H9 (cell line): ENCODE data around the gene SPATA46. TPM values are rescaled to one million over a fixed set of nuclear protein-coding genes. Genes with fewer than 3 reads are reported as not detected.

Experiments used
- DNase-seq: peaks from one replicate; pipeline ENCODE4 v3.0.0-alpha.2; 2017
- H2AFZ ChIP-seq: one replicate; pipeline ENCODE4 v1.6.1; 2013; ENCODE audit warnings: mild to moderate bottlenecking, low read length, control low read depth, moderate library complexity
- H2AK5ac ChIP-seq: 2 replicates; pipeline ENCODE4 v1.6.1; 2013; ENCODE audit warnings: low read length, control low read depth, mixed read lengths; ENCODE audit not compliant: insufficient read length
- H2BK120ac ChIP-seq: one replicate; pipeline ENCODE4 v1.6.1; 2013; ENCODE audit warnings: low read depth, mild to moderate bottlenecking, low read length, control low read depth, inconsistent platforms; ENCODE audit not compliant: poor library complexity, severe bottlenecking
- H2BK12ac ChIP-seq: 2 replicates; pipeline ENCODE4 v1.6.1; 2013; ENCODE audit warnings: low read length, control low read depth, mixed read lengths, low read depth; ENCODE audit not compliant: insufficient read length
- H2BK15ac ChIP-seq: 2 replicates; pipeline ENCODE4 v1.6.1; 2013; ENCODE audit warnings: low read depth, low read length, control low read depth
- H2BK20ac ChIP-seq: one replicate; pipeline ENCODE4 v1.6.1; 2013; ENCODE audit warnings: low read depth, mild to moderate bottlenecking, low read length, control low read depth, inconsistent platforms; ENCODE audit not compliant: poor library complexity, severe bottlenecking
- H2BK5ac ChIP-seq: 2 replicates; pipeline ENCODE4 v1.6.1; 2013; ENCODE audit warnings: low read length, control low read depth, mixed read lengths; ENCODE audit not compliant: insufficient read length
- H3K14ac ChIP-seq: 2 replicates; pipeline ENCODE4 v1.6.1; 2013; ENCODE audit warnings: low read length, control low read depth; ENCODE audit not compliant: insufficient read depth
- H3K18ac ChIP-seq: 2 replicates; pipeline ENCODE4 v1.6.1; 2013; ENCODE audit warnings: low read depth, mild to moderate bottlenecking, mixed read lengths, low read length, control low read depth; ENCODE audit not compliant: insufficient read length
- H3K23ac ChIP-seq: 2 replicates; pipeline ENCODE4 v1.6.1; 2013; ENCODE audit warnings: low read length, control low read depth, mixed read lengths, low read depth; ENCODE audit not compliant: insufficient read length
- H3K23me2 ChIP-seq: 2 replicates; pipeline ENCODE4 v1.6.1; 2013; ENCODE audit warnings: low read depth, mild to moderate bottlenecking, mixed read lengths, low read length, control low read depth; ENCODE audit not compliant: insufficient read length, poor library complexity, severe bottlenecking
- H3K27ac ChIP-seq: 2 replicates; pipeline ENCODE4 v1.5.1; 2013; ENCODE audit warnings: low read length, control low read depth, mixed read lengths, low read depth; ENCODE audit not compliant: insufficient read length
- H3K27me3 ChIP-seq: 2 replicates; pipeline ENCODE4 v1.6.1; 2013; ENCODE audit warnings: low read length, control low read depth, inconsistent platforms; ENCODE audit not compliant: insufficient read depth
- H3K4ac ChIP-seq: 2 replicates; pipeline ENCODE4 v1.6.1; 2013; ENCODE audit warnings: low read depth, mild to moderate bottlenecking, control low read depth, inconsistent platforms, low read length, moderate library complexity
- H3K4me1 ChIP-seq: 2 replicates; pipeline ENCODE4 v1.6.1; 2013; ENCODE audit warnings: low read length, control low read depth, inconsistent platforms; ENCODE audit not compliant: insufficient read depth
- H3K4me2 ChIP-seq: 2 replicates; pipeline ENCODE4 v1.6.1; 2013; ENCODE audit warnings: low read length, control low read depth, mixed read lengths; ENCODE audit not compliant: insufficient read length, insufficient read depth
- H3K56ac ChIP-seq: 2 replicates; pipeline ENCODE4 v1.6.1; 2013; ENCODE audit warnings: low read depth, mild to moderate bottlenecking, mixed read lengths, low read length, control low read depth; ENCODE audit not compliant: insufficient read length
- H3K79me1 ChIP-seq: 2 replicates; pipeline ENCODE4 v1.6.1; 2013; ENCODE audit warnings: low read depth, mild to moderate bottlenecking, moderate library complexity, low read length, control low read depth, inconsistent platforms; ENCODE audit not compliant: insufficient read depth, poor library complexity, severe bottlenecking
- H3K79me2 ChIP-seq: 2 replicates; pipeline ENCODE4 v1.6.1; 2013; ENCODE audit warnings: low read length, control low read depth, inconsistent platforms; ENCODE audit not compliant: insufficient read depth
- H3K9ac ChIP-seq: 2 replicates; pipeline ENCODE4 v1.6.1; 2013; ENCODE audit warnings: low read length, control low read depth, mixed read lengths; ENCODE audit not compliant: insufficient read length; ENCODE audit errors: extremely low read depth
- H3K9me3 ChIP-seq: one replicate; pipeline ENCODE4 v1.6.1; 2013; ENCODE audit warnings: low read depth, low read length, inconsistent platforms; ENCODE audit not compliant: control insufficient read depth
- H3T11ph ChIP-seq: one replicate; pipeline ENCODE4 v1.6.1; 2013; ENCODE audit warnings: mild to moderate bottlenecking, low read length, control low read depth, inconsistent platforms
- H4K20me1 ChIP-seq: one replicate; pipeline ENCODE4 v1.6.1; 2013; ENCODE audit not compliant: control insufficient read depth, insufficient read length, insufficient read depth
- H4K5ac ChIP-seq: 2 replicates; pipeline ENCODE4 v1.6.1; 2013; ENCODE audit warnings: low read depth, mild to moderate bottlenecking, mixed read lengths, low read length, control low read depth; ENCODE audit not compliant: insufficient read length
- H4K8ac ChIP-seq: replicated peaks from 2 replicates; pipeline ENCODE4 v1.6.1; 2013; ENCODE audit warnings: low read length, control low read depth, mixed read lengths, low read depth; ENCODE audit not compliant: insufficient read length
- H4K91ac ChIP-seq: 2 replicates; pipeline ENCODE4 v1.6.1; 2013; ENCODE audit warnings: low read depth, mild to moderate bottlenecking, moderate library complexity, mixed read lengths, low read length, control low read depth; ENCODE audit not compliant: insufficient read length
- H3K27ac Mint-ChIP-seq, 3 experiments: 2 replicates in 2 of 3; 3 replicates in 1 of 3; pipeline ENCODE4 v1.8.0; 2020 to 2021; ENCODE audit warnings: mixed read lengths in 3 of 3, mild to moderate bottlenecking in 1 of 3, moderate library complexity in 1 of 3
- H3K27me3 Mint-ChIP-seq: 2 replicates; pipeline ENCODE4 v1.8.0; 2021; ENCODE audit warnings: low read depth, mild to moderate bottlenecking, moderate library complexity, mixed read lengths
- H3K36me3 Mint-ChIP-seq, 3 experiments: 2 replicates in 2 of 3; 3 replicates in 1 of 3; pipeline ENCODE4 v1.8.0; 2020 to 2021; ENCODE audit warnings: low read depth in 3 of 3, mixed read lengths in 3 of 3; ENCODE audit not compliant: insufficient read depth in 1 of 3
- H3K4me1 Mint-ChIP-seq, 2 experiments: 2 replicates each; pipeline ENCODE4 v1.8.0; 2020; ENCODE audit warnings: mixed read lengths in 2 of 2
- H3K4me3 Mint-ChIP-seq, 2 experiments: 2 replicates in 1 of 2; 3 replicates in 1 of 2; pipeline ENCODE4 v1.8.0; 2020 to 2021; ENCODE audit warnings: mild to moderate bottlenecking in 2 of 2, mixed read lengths in 2 of 2, moderate library complexity in 1 of 2
- H3K9me3 Mint-ChIP-seq, 2 experiments: 2 replicates in 1 of 2; 3 replicates in 1 of 2; pipeline ENCODE4 v1.8.0; 2020; ENCODE audit warnings: mild to moderate bottlenecking in 2 of 2, mixed read lengths in 2 of 2, moderate library complexity in 1 of 2
- CTCF ChIP-seq: fragments of 200-600 bp; sonication (generic); conservative IDR thresholded peaks from 3 replicates; pipeline ENCODE4 v1.8.0; 2021; ENCODE audit warnings: antibody characterized with exemption, mild to moderate bottlenecking
- WGBS: extraction: QIAGEN DNeasy Blood & Tissue Kit; methylation state at CpG from one replicate; pipeline ENCODE4 v1.1.7; 2013; ENCODE audit warnings: missing lambda C conversion rate, low lambda C conversion rate, mixed read lengths; ENCODE audit not compliant: insufficient read length; ENCODE audit errors: extremely low coverage; 5-methylcytosine and 5-hydroxymethylcytosine counted together
- total RNA-seq: library from RNA; stranded (reverse); gene quantifications from 2 replicates; pipeline ENCODE4 v1.2.1, GENCODE V29; 2021

SPATA46 gene
- total RNA-seq, 1 experiment from 2014 or later = not detected

DNA sequence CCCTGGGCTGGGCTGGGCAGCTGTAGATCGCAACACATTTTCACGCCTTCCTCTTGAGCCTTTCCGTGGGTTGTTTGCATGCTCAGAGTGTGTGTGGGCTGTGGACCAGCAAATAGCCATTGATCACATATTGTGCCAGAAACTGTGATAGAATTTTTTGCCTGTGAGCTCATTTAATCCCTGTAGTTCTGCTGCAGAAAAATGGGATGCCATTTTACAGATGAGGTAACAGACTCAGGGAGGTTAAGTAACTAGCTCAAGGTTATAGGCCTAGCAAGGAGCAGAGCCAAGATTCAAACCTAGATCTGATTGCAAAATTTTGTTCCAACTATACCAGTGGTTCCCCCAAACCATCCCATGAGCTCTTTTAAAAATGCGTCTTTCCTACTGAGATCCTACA lies 10.5 kb downstream of the SPATA46 start:
- H3K9me3 Mint-ChIP-seq = no peaks in the 10 kb centered on the region
- no peaks in the 10 kb centered on the region for H3K27me3 Mint-ChIP-seq
- no peak overlapping the region for H3K27ac Mint-ChIP-seq
- no peak overlapping the region for H2AFZ ChIP-seq
- H3K4ac ChIP-seq = no peak overlapping the region
- TF ChIP-seq CTCF = no peak
- DNase-seq = no peak
- no peaks in the 10 kb centered on the region for H3K4me1 ChIP-seq
- no peaks in the 10 kb centered on the region for H3K79me2 ChIP-seq
- H3K9me3 ChIP-seq = no peaks in the 10 kb centered on the region
- no CpG with 5 or more reads among the region's 4 CpGs for WGBS
- H3T11ph ChIP-seq = no peak overlapping the region
- no peak overlapping the region for H3K4me2 ChIP-seq
- H2BK12ac ChIP-seq = no peak overlapping the region
- H3K18ac ChIP-seq = no peak overlapping the region
- H3K4me3 Mint-ChIP-seq = no peak overlapping the region
- no peak overlapping the region for H2BK15ac ChIP-seq
- no peaks in the 10 kb centered on the region for H3K27me3 ChIP-seq
- peaks cover 2 to 10% (median 3%) of the 10 kb centered on the region in 3 experiments; a peak in 4 of 7 replicates for H3K36me3 Mint-ChIP-seq
- no peak overlapping the region for H3K23ac ChIP-seq
- no peaks in the 10 kb centered on the region for H3K23me2 ChIP-seq
- no peak overlapping the region for H3K56ac ChIP-seq
- no peak overlapping the region for H2BK5ac ChIP-seq
- H2AK5ac ChIP-seq = no peak overlapping the region
- peaks cover 0 to 7% of the 10 kb centered on the region in 2 experiments; a peak in 2 of 4 replicates for H3K4me1 Mint-ChIP-seq
- H2BK120ac ChIP-seq = no peak overlapping the region
- H3K9ac ChIP-seq = no peak overlapping the region
- no peak overlapping the region for H4K5ac ChIP-seq
- no peak overlapping the region for H4K8ac ChIP-seq
- no peak overlapping the region for H2BK20ac ChIP-seq
- H3K14ac ChIP-seq = no peak overlapping the region
- no peaks in the 10 kb centered on the region for H4K20me1 ChIP-seq
- no peaks in the 10 kb centered on the region for H3K79me1 ChIP-seq
- no peak overlapping the region for H4K91ac ChIP-seq
- H3K27ac ChIP-seq = no peak overlapping the region
